Measurements from ENCODE around the gene PIGR. TPM values are rescaled to one million over a fixed set of nuclear protein-coding genes. Genes with fewer than 3 reads are reported as not detected.

Gene PIGR
- total and polyA plus RNA-seq, 10 of the 15 experiments (the other 5 are each of a cell fraction or from before 2014, with no cell fraction given), result 0.96 to 7.6 (median 1.8) TPM

- TF ChIP-seq ZNF217 (IDR thresholded peaks at IDR 0.05), result no peak
- TF ChIP-seq YY1 (IDR thresholded peaks at IDR 0.05; ENCODE audit: low read depth, low read length), result no peak
- TF ChIP-seq SMC3 (IDR thresholded peaks at IDR 0.05; ENCODE audit: borderline replicate concordance, low read length), result no peak
- TF ChIP-seq MYB (IDR thresholded peaks at IDR 0.05; ENCODE audit: borderline replicate concordance, low read depth, low read length), result no peak
- no peak for TF ChIP-seq HCFC1 (IDR thresholded peaks at IDR 0.05; ENCODE audit: low read length)
Observed at GRCh38 chr1:206957639-206958038, 11.4 kb upstream of the PIGR start.

More at GRCh38 chr1:206957639-206958038, 11.4 kb upstream of the PIGR start:
- H3K4me2 ChIP-seq (ENCODE audit: control insufficient read depth, insufficient read depth), result no peak overlapping the region
- ATAC-seq (no peak), FAIRE-seq (no peak), DNase-seq (ENCODE audit: low read depth, low spot score) (no peak)
- SMC1A ChIA-PET (ENCODE audit: uncharacterized antibody, unreplicated experiment), result interaction anchor here (1.2 to 1.8 kb wide), 3 partner anchors 13 to 41 kb away, joined by 3 to 8 read pairs (median 5); partner anchors contain the start of gene FCAMR
- no peak overlapping the region for H2AFZ ChIP-seq (ENCODE audit: control insufficient read depth, low read depth, low read length)
- no peak overlapping the region for H3K27ac ChIP-seq (ENCODE audit: control insufficient read depth, insufficient read depth)
- no peaks in the 10 kb centered on the region for H3K9me3 ChIP-seq (replicated peaks; ENCODE audit: control insufficient read depth, insufficient read depth, low read length)
- intact Hi-C loops (cut with micrococcal nuclease; ENCODE audit: unreplicated experiment), result no loop called here
- no peak overlapping the region for H3K4me3 ChIP-seq
- peaks cover 29% of the 10 kb centered on the region for H3K4me1 ChIP-seq (ENCODE audit: control insufficient read depth, insufficient read depth, low read length)
- in situ Hi-C loops (cut with MboI), result no loop called here
- CTCF ChIA-PET, result interaction anchor here (1.1 to 3.9 kb wide), 3 partner anchors 11 to 21 kb away, joined by 4 to 26 read pairs (median 4); partner anchors contain the start of genes FCAMR and PIGR
- H3K36me3 ChIP-seq (ENCODE audit: control insufficient read depth in 2 of 2, insufficient read depth in 2 of 2, low read length in 1 of 2), result no peaks in the 10 kb centered on the region
- RAD21 ChIA-PET (ENCODE audit: unreplicated experiment), result no interaction called here
- no peaks in the 10 kb centered on the region for H4K20me1 ChIP-seq (ENCODE audit: control insufficient read depth, insufficient read depth)
- BruUV-seq (replicated peaks), result no TSS peak
- 82% methylated on average over 5 of the region's 5 CpGs for WGBS (ENCODE audit: insufficient coverage, insufficient replicate concordance, low lambda C conversion rate, missing lambda C conversion rate)
- H3K9ac ChIP-seq (ENCODE audit: control insufficient read depth, insufficient read depth, low read length), result no peak overlapping the region
- H3K79me2 ChIP-seq (ENCODE audit: control insufficient read depth, insufficient read depth, low read length), result no peaks in the 10 kb centered on the region
- POLR2A ChIA-PET, result interaction anchor here (0.6 to 1.5 kb wide), 3 partner anchors 29 to 37 kb away, joined by 3 read pairs; no protein-coding TSS in a partner anchor
- no peaks in the 10 kb centered on the region for H3K27me3 ChIP-seq (replicated peaks in 1 of 2; ENCODE audit: control insufficient read depth in 2 of 2, insufficient read depth in 2 of 2, low read length in 1 of 2)
